ES-I3 (cell line): ENCODE data around the gene PDGFRB.

Experiments
- H3K36me3 ChIP-seq: 2 replicates; pipeline ENCODE4 v1.6.1; 2013; ENCODE audit warnings: mild to moderate bottlenecking, low read length, control low read depth, moderate library complexity; ENCODE audit not compliant: insufficient read depth
- H3K4me1 ChIP-seq: 2 replicates; pipeline ENCODE4 v1.6.1; 2013; ENCODE audit warnings: mild to moderate bottlenecking, control low read depth, low read length; ENCODE audit not compliant: insufficient read depth
- H3K9ac ChIP-seq: 2 replicates; pipeline ENCODE4 v1.6.1; 2013; ENCODE audit warnings: low read depth, mild to moderate bottlenecking, low read length, moderate library complexity
- H3K9me3 ChIP-seq: 2 replicates; pipeline ENCODE4 v1.6.1; 2013; ENCODE audit warnings: mild to moderate bottlenecking, low read length, moderate library complexity; ENCODE audit not compliant: control insufficient read depth, insufficient read depth

The PDGFRB gene

DNA sequence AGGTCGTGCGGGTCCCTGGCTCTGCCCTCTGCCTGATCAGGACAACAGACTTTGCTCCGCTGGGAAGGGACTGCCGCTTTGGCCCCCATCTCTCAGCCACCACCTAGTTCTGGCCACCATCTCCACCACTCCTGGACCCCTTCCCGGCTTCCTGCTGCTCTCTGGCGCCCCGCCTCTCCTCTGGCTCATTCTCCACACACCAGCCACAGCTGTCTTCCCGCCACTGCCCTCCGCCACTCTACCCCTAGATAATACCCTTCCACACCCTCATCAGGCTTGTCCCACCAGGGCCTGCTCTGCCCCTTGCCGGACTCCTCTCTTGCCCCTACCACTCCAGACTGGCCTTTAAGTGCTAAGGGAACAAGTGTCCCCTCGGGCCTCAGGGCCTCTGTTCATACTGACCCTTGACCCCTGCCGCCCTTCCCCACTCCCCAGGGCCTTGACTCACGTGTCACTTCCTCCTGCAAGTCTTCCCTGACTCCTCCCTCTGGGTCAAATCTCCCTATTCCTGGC is 8.0 kb upstream of the PDGFRB start:
- no peaks in the 10 kb centered on the region for H3K9me3 ChIP-seq
- no peaks in the 10 kb centered on the region for H3K36me3 ChIP-seq
- H3K4me1 ChIP-seq, result peaks cover 25% of the 10 kb centered on the region; the same call in 1 of the 2 replicates
- H3K9ac ChIP-seq, result no peak overlapping the region

DNA sequence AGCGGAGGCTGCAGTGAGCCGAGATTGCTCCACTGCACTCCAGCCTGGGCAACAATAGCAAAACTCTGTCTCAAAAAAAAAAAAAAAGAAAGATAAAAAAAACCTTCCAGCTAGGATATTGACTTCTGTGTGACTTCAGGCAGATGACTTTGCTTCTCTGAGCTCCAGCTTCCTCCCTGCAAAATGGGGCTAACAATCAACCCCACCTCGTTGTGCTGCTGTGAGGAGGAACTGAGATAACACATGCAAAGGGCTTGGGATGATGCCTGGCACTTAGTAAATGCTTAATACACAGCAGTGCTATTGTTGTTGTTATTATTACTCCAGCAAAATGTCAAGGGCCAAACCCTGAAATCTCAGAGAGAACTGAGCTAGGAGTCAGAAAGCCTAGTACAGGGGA is 7.4 kb upstream of the PDGFRB start:
- Histone ChIP-seq H3K36me3 (no peaks in the 10 kb centered on the region), H3K9ac (no peak overlapping the region), H3K4me1 (peaks cover 20% of the 10 kb centered on the region; the same call in 1 of the 2 replicates), H3K9me3 (no peaks in the 10 kb centered on the region)

DNA sequence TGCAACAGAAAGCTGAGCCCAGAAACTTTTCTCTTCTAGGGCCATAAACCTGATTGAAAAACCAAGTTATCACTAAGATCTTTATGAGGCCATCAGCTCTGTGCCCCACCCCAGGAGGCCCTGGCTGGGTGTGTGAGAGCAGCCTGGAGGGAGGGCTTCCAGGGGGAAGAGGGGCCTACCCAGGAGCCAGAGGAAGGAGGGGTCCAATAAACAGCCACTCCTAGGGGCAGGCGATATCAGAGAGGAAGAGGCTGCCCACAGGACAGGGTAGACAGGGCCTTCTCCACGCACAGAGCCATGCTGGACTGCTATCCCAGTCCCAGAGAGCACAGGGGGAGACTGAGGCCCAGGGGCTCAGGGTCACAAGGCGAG is 6.5 kb upstream of the PDGFRB start:
- Histone ChIP-seq H3K9me3 (no peaks in the 10 kb centered on the region), H3K4me1 (peaks cover 13% of the 10 kb centered on the region; the same call in 1 of the 2 replicates), H3K9ac (no peak overlapping the region), H3K36me3 (no peaks in the 10 kb centered on the region)

DNA sequence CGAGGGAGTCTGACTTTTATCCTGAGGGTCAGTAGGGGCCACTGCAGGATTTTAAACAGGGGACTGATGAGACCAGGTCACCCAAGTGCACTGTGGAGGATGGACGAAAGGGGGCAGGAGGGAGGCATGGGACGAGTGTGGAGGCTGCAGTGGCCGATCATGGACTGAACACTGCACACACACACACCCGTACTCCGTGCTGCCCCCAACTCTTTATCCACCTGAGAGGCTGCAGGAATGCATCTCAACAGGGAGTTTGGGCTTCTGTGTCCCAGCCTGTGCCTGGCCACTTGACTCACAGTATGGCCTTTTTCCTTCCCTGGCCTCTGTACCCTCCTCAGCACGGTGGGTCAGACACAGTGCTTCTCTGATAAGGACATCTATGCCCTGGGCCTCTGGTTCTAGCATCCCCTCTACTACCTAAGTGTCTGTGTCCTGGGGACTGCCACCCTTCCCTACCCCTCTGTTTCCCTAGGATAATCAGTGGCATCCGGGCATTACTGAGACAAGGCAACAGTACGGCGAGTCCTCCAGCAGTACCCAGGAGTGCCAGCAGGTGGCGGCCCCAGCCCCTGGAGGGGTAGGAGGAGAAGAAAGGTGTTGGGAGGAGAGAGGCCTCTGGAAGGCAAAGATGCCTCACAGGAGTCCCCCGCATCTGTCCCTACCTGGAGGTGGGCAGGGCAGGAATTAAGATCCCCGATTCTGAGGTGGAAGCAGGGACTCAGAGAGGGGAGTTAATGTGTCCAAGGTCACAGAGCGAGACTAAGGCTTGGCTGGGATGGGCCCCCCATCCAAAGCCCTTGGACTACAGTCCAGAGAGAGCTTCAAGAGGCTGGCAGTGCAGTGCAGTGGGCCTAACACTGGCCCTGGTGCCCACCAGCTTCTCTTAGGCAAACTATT is 5.8 kb upstream of the PDGFRB start:
- no peak overlapping the region for H3K9ac ChIP-seq
- H3K4me1 ChIP-seq, result peaks cover 13% of the 10 kb centered on the region; the same call in 1 of the 2 replicates
- H3K36me3 ChIP-seq, result no peaks in the 10 kb centered on the region
- H3K9me3 ChIP-seq, result no peaks in the 10 kb centered on the region

DNA sequence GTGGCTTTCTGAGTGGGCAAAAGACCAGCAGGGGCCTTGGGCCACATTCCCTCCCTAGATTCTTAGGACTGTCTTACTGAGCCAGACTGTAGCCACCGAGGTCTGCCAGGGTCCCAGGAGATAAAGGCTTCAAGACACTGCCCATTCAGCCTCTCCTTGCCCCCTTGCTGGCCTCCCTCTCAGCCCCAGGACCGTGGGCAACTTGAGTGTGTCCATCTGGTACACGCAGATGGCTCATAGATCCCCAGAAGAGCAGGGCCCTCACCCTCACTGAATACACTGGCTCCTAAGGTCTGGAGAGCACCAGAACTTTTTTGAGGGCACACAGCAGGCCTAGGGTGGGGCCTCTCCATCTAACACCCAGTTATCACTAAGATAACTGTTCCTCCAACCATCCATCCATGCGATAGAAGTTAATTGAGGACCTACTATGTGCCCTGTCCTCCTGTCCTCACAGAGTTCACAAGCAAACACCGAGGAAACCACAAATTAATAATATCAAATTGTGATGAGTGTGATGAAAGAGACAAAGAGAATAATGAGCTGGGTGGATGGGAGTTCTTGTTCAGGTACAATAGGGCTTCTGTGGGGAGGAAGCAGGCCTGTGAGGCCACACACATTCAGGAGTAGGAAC is 4.9 kb upstream of the PDGFRB start:
- Histone ChIP-seq H3K4me1 (peaks cover 13% of the 10 kb centered on the region), H3K36me3 (no peaks in the 10 kb centered on the region), H3K9ac (no peak overlapping the region), H3K9me3 (no peaks in the 10 kb centered on the region)

DNA sequence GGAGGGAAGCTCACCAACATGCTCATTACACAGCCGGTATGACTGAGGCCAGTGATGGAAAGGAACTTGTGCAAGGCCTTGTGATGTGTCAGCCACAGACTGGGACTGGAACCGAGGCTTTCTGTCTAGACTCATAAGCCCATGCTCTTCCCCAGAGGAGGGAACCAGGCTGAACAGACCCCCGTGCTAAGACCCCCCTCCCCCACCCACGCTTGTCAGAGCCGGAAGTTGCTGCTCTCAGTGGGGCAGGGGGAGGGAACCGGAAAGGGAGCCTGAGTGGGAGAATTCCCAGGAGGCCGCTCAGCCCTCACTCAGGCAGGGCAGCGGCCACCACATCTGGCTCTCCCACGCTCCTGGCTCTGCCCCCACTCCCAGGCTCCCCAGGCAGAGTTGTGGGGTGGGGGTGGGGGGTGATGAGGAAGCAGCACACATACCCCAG is 4.1 kb upstream of the PDGFRB start:
- Histone ChIP-seq H3K9ac (no peak overlapping the region), H3K4me1 (peaks cover 13% of the 10 kb centered on the region), H3K9me3 (no peaks in the 10 kb centered on the region), H3K36me3 (no peaks in the 10 kb centered on the region)

DNA sequence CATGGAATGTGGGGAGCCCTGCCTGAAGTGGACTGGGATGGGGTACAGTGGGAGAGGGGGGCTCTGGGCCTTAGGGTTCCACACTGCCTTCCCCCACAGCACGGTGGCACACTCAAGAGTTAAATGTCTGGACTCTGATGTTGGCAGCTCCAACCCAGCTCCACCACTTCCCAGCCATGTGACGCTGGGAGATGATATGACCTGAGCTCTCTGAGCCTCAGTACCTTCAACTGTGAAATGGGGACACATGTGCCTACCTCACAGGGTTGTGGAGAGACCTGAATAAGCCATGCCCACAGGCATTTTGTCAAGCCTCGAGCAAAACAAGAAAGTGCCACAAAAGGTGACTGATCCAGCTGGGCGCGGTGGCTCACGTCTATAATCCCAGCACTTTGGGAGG is 3.4 kb upstream of the PDGFRB start:
- Histone ChIP-seq H3K9me3 (no peaks in the 10 kb centered on the region), H3K9ac (no peak overlapping the region), H3K4me1 (peaks cover 20% of the 10 kb centered on the region), H3K36me3 (no peaks in the 10 kb centered on the region)

DNA sequence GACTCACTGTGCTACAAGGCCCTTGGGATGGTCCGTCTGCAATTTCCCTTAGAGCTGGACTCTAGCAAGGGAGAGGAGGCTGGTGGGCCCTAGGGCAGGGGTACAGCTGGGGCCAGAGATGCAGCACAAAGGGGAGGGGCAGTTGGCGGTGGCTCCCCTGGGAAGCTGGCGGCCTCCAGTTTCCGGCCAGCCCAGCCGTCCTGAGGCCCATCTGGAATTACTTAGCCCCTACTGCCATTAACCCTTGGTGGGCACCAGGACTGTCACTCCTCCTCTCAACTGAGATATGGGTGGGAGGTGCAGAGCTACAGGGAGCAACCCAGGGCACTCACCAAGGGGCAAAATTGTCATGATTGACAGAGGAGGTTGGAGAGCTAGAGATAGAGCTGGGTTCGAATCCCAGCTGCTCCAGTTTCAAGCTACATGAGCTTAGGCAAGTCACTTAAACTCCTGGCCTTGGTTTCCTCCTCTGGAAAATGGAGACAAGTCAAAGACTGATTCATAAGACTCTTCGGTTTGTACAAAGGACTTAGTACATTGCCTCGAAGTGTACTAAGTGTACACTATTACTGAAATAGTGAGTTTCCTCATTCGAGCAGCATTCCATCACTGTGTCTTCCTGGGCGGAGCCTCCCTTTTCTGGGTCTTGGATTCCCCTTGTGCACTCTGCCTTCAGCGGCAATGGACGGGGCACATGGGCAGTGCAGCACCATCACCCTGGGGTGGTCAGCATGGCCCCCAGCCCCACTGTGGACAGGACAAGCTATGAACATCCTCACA is 2.7 kb upstream of the PDGFRB start:
- H3K36me3 ChIP-seq, result no peaks in the 10 kb centered on the region
- no peaks in the 10 kb centered on the region for H3K9me3 ChIP-seq
- peaks cover 23% of the 10 kb centered on the region for H3K4me1 ChIP-seq
- no peak overlapping the region for H3K9ac ChIP-seq

DNA sequence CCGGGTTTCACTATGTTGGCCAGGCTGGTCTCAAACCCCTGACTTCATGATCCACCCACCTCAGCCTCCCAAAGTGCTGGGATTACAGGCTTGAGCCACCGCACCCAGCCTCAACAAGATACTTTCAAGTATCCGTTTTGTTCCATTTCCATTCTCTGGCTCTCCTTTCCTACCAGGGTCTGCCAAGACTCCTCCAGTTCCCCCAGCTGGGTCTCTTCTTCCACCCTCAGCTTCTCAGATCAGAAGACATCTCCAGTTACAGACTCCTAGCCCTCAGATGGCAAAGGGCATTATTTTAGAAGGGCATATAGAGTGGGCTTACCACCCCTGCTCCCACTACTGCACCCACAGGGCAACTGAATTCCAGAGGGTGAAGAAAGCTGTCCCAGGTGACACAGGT is 1.5 kb upstream of the PDGFRB start:
- Histone ChIP-seq H3K9ac (no peak overlapping the region), H3K4me1 (peaks cover 29% of the 10 kb centered on the region), H3K9me3 (no peaks in the 10 kb centered on the region)

DNA sequence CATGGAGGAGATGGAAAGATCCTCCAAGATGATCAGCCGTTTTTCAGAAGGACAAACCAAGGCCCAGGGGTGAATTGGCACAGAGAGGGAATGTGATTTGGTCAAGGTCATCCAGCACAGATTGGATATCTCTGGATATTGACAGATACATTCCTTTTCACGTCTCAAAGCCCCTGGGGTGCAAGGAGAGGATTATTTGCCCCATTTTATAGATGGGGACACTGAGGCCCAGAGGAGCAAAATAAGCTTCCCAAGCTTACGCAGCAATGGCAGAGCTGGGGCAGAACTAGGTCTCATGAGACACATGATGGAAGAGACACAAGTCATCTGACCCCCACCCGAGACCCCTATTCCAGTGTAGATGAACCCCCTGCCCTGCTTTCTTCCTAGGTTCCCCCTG is 895 bp upstream of the PDGFRB start:
- no peak overlapping the region for H3K9ac ChIP-seq

More for the DNA sequence above, 1.5 kb upstream of the PDGFRB start:
- H3K36me3 ChIP-seq, result no peaks in the 10 kb centered on the region

DNA sequence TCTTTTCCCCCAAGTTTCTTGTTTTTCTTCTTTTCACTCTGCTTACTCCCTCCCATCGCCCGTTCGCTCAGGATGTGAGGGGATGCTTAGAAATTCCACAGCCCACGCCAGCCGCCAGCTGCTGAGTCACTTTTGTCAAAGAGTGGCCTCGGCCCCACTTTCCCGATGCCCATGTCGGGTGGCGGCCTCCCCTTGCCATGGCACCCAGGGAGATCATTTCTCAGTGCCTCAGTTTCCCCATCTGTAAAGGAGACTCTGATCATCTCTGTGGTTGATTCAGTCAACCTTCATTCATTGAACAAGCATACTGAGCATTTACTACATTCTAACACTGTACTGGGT is 353 bp upstream of the PDGFRB start:
- Histone ChIP-seq H3K9ac (peak overlapping the region; percentile 52), H3K36me3 (no peaks in the 10 kb centered on the region), H3K4me1 (peaks cover 26% of the 10 kb centered on the region), H3K9me3 (no peaks in the 10 kb centered on the region)

More for the DNA sequence above, 895 bp upstream of the PDGFRB start:
- Histone ChIP-seq H3K4me1 (peaks cover 29% of the 10 kb centered on the region), H3K9me3 (no peaks in the 10 kb centered on the region), H3K36me3 (no peaks in the 10 kb centered on the region)

DNA sequence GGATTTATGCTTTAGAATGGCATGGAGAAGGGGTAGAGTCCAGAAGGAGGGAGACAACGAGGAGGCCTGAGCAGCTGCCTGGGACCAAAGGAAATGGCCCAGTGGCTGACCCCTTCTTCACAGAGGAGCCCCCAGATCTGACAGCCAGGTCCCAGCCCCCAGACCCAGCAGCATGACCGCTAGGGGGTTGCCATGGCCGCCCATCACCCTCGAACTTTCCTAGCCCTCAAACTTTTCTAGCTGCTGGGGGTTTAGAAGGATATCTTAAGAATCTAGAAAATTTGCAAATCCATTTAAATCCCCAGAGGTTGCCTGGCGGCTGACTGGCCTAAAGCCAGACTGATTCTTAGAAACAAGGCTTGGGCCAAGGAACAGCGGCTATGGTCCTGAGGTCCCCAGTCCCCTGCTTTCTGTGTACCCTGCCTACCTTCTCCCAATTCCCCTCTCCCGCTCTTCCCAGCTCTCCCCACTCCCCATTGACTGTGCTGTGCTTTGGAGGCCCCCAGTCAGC is 972 bp downstream of the PDGFRB start:
- H3K4me1 ChIP-seq, result peaks cover 20% of the 10 kb centered on the region
- H3K36me3 ChIP-seq, result no peaks in the 10 kb centered on the region
- H3K9me3 ChIP-seq, result no peaks in the 10 kb centered on the region
- peak overlapping the region; percentile 52; the same call in 1 of the 2 replicates for H3K9ac ChIP-seq

DNA sequence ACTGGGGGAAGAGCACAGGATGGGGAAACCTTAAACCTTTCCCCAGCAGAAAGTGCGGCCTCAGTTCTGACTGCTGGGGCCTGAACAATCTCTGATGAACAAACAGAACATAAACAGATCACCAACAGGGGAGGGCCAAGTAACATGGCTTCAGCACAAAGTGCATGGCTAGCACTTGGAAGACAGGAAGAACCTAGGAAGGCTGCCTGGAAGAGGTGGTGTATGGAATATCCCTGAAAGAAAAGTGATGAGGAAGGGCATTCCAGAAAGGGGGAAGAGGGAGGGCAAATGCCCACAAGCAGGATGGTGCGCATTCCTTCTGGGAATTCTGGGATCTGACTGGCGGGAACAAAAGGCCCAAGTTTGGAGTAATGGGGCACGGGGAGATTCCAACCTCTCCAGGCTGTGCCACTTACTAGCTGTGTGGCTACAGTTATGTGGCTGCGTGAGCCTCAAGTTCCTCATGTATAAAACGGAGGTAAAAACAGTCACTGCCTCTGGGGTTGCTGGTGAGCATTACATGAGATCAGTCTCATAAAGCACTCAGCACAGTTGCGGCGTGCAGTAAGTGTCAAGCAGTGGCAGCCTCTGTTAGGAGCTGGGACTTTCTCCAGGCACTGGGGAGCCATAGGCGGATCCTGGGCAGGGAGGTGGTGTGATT is 1.6 kb downstream of the PDGFRB start:
- peak overlapping the region; percentile 52; the same call in 1 of the 2 replicates for H3K9ac ChIP-seq
- H3K4me1 ChIP-seq, result peaks cover 19% of the 10 kb centered on the region

DNA sequence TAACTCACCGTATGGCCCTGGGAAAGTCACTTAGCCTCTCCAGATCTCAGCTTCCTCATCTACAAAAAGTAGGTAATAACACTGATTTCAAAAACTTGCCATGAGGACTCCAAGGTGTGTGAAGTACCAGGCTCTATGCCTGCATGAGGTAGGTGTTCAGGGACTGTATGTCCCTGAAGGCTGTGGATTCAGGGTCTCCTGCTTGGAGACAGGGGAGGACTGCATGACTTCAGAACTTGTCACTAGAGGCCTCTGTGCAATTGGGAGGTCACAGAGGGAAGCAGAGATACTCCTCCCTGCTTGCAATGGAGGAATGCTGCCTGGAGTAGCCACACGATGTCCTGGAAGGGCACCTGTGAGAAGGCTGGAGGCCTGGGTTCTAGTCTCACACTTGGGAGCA is 2.2 kb downstream of the PDGFRB start:
- Histone ChIP-seq H3K4me1 (peaks cover 19% of the 10 kb centered on the region), H3K36me3 (no peaks in the 10 kb centered on the region), H3K9ac (no peak overlapping the region), H3K9me3 (no peaks in the 10 kb centered on the region)

More for the DNA sequence above, 1.6 kb downstream of the PDGFRB start:
- H3K36me3 ChIP-seq, result no peaks in the 10 kb centered on the region
- H3K9me3 ChIP-seq, result no peaks in the 10 kb centered on the region
